DND-41 (cell line): ENCODE measurements around the gene DLK1.

Experiments used
- ATAC-seq: fragments of 200-7000 bp; cut with Tn5 transposase; 3 replicates; pipeline ENCODE4 v1.9.1; 2021; ENCODE audit warnings: low read depth; ENCODE audit not compliant: insufficient read depth
- DNase-seq: peaks from one replicate; pipeline ENCODE4 v3.0.0-alpha.2; 2020
- H2AFZ ChIP-seq: 2 replicates; pipeline ENCODE4 v1.6.0; 2012; ENCODE audit warnings: low read depth, low read length
- H3K27ac ChIP-seq: 2 replicates; pipeline ENCODE4 v1.5.1; 2012; ENCODE audit warnings: low read length, inconsistent platforms
- H3K27me3 ChIP-seq: fragments of 200-600 bp; sonication (generic); 2 replicates; pipeline ENCODE4 v1.6.0; 2012; ENCODE audit warnings: low read length, mild to moderate bottlenecking, inconsistent platforms; ENCODE audit not compliant: insufficient read depth, poor library complexity
- H3K36me3 ChIP-seq: 2 replicates; pipeline ENCODE4 v1.5.1; 2012; ENCODE audit warnings: low read length, inconsistent platforms; ENCODE audit not compliant: insufficient read depth
- H3K4me1 ChIP-seq: 2 replicates; pipeline ENCODE4 v1.5.1; 2012; ENCODE audit warnings: mild to moderate bottlenecking, low read length; ENCODE audit not compliant: insufficient read depth
- H3K4me2 ChIP-seq: 2 replicates; pipeline ENCODE4 v1.6.0; 2012; ENCODE audit warnings: mild to moderate bottlenecking, moderate library complexity, low read length, inconsistent platforms; ENCODE audit not compliant: insufficient read depth
- H3K4me3 ChIP-seq, 2 experiments: fragments of 200-600 bp in 1 of 2; shearing (Covaris generic) in 1 of 2; 2 replicates each; pipeline ENCODE4 v1.5.1; 2012 to 2016; ENCODE audit warnings: inconsistent platforms in 2 of 2, low read length in 2 of 2, mild to moderate bottlenecking in 2 of 2, low read depth in 1 of 2, moderate library complexity in 1 of 2
- H3K79me2 ChIP-seq: 2 replicates; pipeline ENCODE4 v1.6.0; 2012; ENCODE audit warnings: low read length, inconsistent platforms; ENCODE audit not compliant: insufficient read depth
- H3K9ac ChIP-seq: 2 replicates; pipeline ENCODE4 v1.6.0; 2012; ENCODE audit warnings: low read depth, mild to moderate bottlenecking, inconsistent platforms, low read length, moderate library complexity
- H3K9me3 ChIP-seq: 2 replicates; pipeline ENCODE4 v1.5.1; 2012; ENCODE audit warnings: low read length, moderate library complexity, mild to moderate bottlenecking, inconsistent platforms; ENCODE audit not compliant: insufficient read depth, severe bottlenecking
- H4K20me1 ChIP-seq: 2 replicates; pipeline ENCODE4 v1.6.0; 2012; ENCODE audit warnings: low read length; ENCODE audit not compliant: insufficient read depth
- CTCF ChIP-seq: IDR thresholded peaks from 2 replicates; pipeline ENCODE4 v1.5.1; 2012; ENCODE audit warnings: borderline replicate concordance, low read length, moderate library complexity, mild to moderate bottlenecking; ENCODE audit not compliant: poor library complexity, severe bottlenecking; ENCODE audit errors: extremely low read depth
- EZH2 ChIP-seq: IDR thresholded peaks from 3 replicates; pipeline ENCODE4 v1.6.1; 2012; ENCODE audit warnings: borderline replicate concordance, low read depth, mild to moderate bottlenecking, moderate library complexity, low read length, inconsistent platforms; ENCODE audit not compliant: severe bottlenecking

The DLK1 gene

GRCh38 chr14:100680439-100681051, 46.1 kb upstream of the DLK1 start:
- Histone ChIP-seq H3K27me3 (peaks cover 14% of the 10 kb centered on the region), H3K79me2 (no peaks in the 10 kb centered on the region), H2AFZ (no peak overlapping the region), H3K4me2 (no peak overlapping the region), H3K9me3 (no peaks in the 10 kb centered on the region), H3K4me3 (no peak overlapping the region), H3K36me3 (no peaks in the 10 kb centered on the region), H3K4me1 (no peaks in the 10 kb centered on the region), H4K20me1 (no peaks in the 10 kb centered on the region), H3K9ac (no peak overlapping the region), H3K27ac (no peak overlapping the region)
- no peak for TF ChIP-seq EZH2
- no peak for TF ChIP-seq CTCF
- DNase-seq (no peak), ATAC-seq (no peak)

- Histone ChIP-seq H3K36me3 (no peaks in the 10 kb centered on the region), H2AFZ (no peak overlapping the region), H3K4me1 (no peaks in the 10 kb centered on the region), H4K20me1 (no peaks in the 10 kb centered on the region), H3K9me3 (no peaks in the 10 kb centered on the region), H3K9ac (no peak overlapping the region), H3K79me2 (no peaks in the 10 kb centered on the region), H3K4me3 (no peak overlapping the region), H3K27ac (no peak overlapping the region), H3K4me2 (no peak overlapping the region), H3K27me3 (peaks cover 8% of the 10 kb centered on the region)
- DNase-seq = no peak
- ATAC-seq = no peak
- TF ChIP-seq CTCF = no peak
Measured at GRCh38 chr14:100681111-100681510, 45.6 kb upstream of the DLK1 start.

- Histone ChIP-seq H3K9me3 (no peaks in the 10 kb centered on the region), H3K9ac (no peak overlapping the region), H3K36me3 (no peaks in the 10 kb centered on the region), H4K20me1 (no peaks in the 10 kb centered on the region), H3K79me2 (no peaks in the 10 kb centered on the region), H3K27me3 (peaks cover 3% of the 10 kb centered on the region), H2AFZ (no peak overlapping the region), H3K27ac (no peak overlapping the region), H3K4me1 (no peaks in the 10 kb centered on the region), H3K4me3 (no peak overlapping the region), H3K4me2 (no peak overlapping the region)
- ATAC-seq (no peak), DNase-seq (no peak)
- no peak for TF ChIP-seq CTCF
- no peak for TF ChIP-seq EZH2
Measured at GRCh38 chr14:100682749-100683148, 43.9 kb upstream of the DLK1 start.

- H3K36me3 ChIP-seq = no peaks in the 10 kb centered on the region
- no peaks in the 10 kb centered on the region for H4K20me1 ChIP-seq
- no peaks in the 10 kb centered on the region for H3K4me1 ChIP-seq
- DNase-seq (no peak), ATAC-seq (no peak)
- no peak overlapping the region for H3K27ac ChIP-seq
- H3K9me3 ChIP-seq = no peaks in the 10 kb centered on the region
- no peak overlapping the region for H3K4me3 ChIP-seq
- no peak overlapping the region for H3K9ac ChIP-seq
- H2AFZ ChIP-seq = no peak overlapping the region
- H3K79me2 ChIP-seq = no peaks in the 10 kb centered on the region
- H3K4me2 ChIP-seq = no peak overlapping the region
- no peak for TF ChIP-seq EZH2
- no peak for TF ChIP-seq CTCF
- H3K27me3 ChIP-seq = peaks cover 3% of the 10 kb centered on the region
Measured at GRCh38 chr14:100683578-100683977, 43.1 kb upstream of the DLK1 start.
